ENCODE measurements around the gene REV1.

GRCh38 chr2:99489063-99489760, 605 bp downstream of the REV1 start:
- TF ChIP-seq POLR2A (IDR thresholded peaks at IDR 0.05) = no peak
- TF ChIP-seq CTCF (IDR thresholded peaks at IDR 0.05) = no peak
